Neural progenitor cell (in vitro differentiated cells): ENCODE data around the gene ACOXL.

ENCODE experiments used
- CTCF ChIP-seq: fragments of 200-600 bp; sonication (generic); IDR thresholded peaks from 2 replicates; pipeline ENCODE4 v1.5.1; 2017; ENCODE audit warnings: antibody characterized with exemption, mild to moderate bottlenecking
- EZH2 ChIP-seq: fragments of 200-600 bp; sonication (generic); IDR thresholded peaks from 2 replicates; pipeline ENCODE4 v1.6.1; 2017; ENCODE audit warnings: antibody characterized with exemption, mild to moderate bottlenecking, moderate library complexity
- EZH2phosphoT487 ChIP-seq: fragments of 200-600 bp; sonication (generic); IDR thresholded peaks from 2 replicates; pipeline ENCODE4 v1.6.1; 2017; ENCODE audit warnings: antibody characterized with exemption

GRCh38 chr2:111101592-111101991, 369.2 kb downstream of the ACOXL start:
- TF ChIP-seq CTCF (no peak), EZH2phosphoT487 (no peak), EZH2 (no peak)
